Endothelial cell of umbilical vein (primary cell): ENCODE data around the gene ING2. TPM values are rescaled to one million over a fixed set of nuclear protein-coding genes. Genes with fewer than 3 reads are reported as not detected.

Experiments used
- BruUV-seq: library from RNA; stranded (reverse); fragments of 400-500 nt; replicated peaks from 2 replicates; lab custom pipeline; 2021; lab: Mats Ljungman, UMichigan
- CTCF ChIA-PET: fragments of 300-600, 350-600 bp; sonication (Branson Sonifier 250); formaldehyde crosslinking; loops from one replicate; lab custom pipeline; 2021; ENCODE audit warnings: antibody characterized with exemption, inconsistent platforms; lab: Charles Lee
- POLR2A ChIA-PET: fragments of 300-600, 350-600 bp; sonication (Branson Sonifier 250); formaldehyde crosslinking; loops from one replicate; lab custom pipeline; 2021; ENCODE audit warnings: antibody characterized with exemption, inconsistent platforms; lab: Charles Lee
- DNase-seq: peaks from one replicate; pipeline ENCODE4 v3.0.0-alpha.2; 2011; ENCODE audit warnings: low read depth, low spot score
- FAIRE-seq: peaks from 2 replicates; lab custom pipeline; 2011; peaks lifted over from hg19 to GRCh38; lab: Jason Lieb, UNC
- H2AFZ ChIP-seq: 2 replicates; pipeline ENCODE4 v1.6.0; 2012; ENCODE audit warnings: low read depth, low read length, control low read depth, inconsistent platforms
- H3K27ac ChIP-seq: 2 replicates; pipeline ENCODE4 v1.5.1; 2011; ENCODE audit warnings: low read depth, mild to moderate bottlenecking, control low read depth, low read length, moderate library complexity; ENCODE audit not compliant: insufficient read depth
- H3K27me3 ChIP-seq, 2 experiments: 2 replicates each; pipeline versions ENCODE4 v1.6.0 to v1.6.1; 2011; ENCODE audit warnings: low read length in 2 of 2, mixed read lengths in 1 of 2; ENCODE audit not compliant: control insufficient read depth in 2 of 2, insufficient read depth in 2 of 2
- H3K36me3 ChIP-seq, 2 experiments: 2 replicates in 1 of 2; 3 replicates in 1 of 2; pipeline ENCODE4 v1.5.1; 2011; ENCODE audit warnings: low read length in 2 of 2, mild to moderate bottlenecking in 1 of 2, moderate library complexity in 1 of 2; ENCODE audit not compliant: control insufficient read depth in 2 of 2, insufficient read depth in 2 of 2; ENCODE audit errors: extremely low read depth in 1 of 2
- H3K4me1 ChIP-seq: 3 replicates; pipeline ENCODE4 v1.5.1; 2011; ENCODE audit warnings: mild to moderate bottlenecking, low read length; ENCODE audit not compliant: control insufficient read depth, insufficient read depth; ENCODE audit errors: extremely low read depth
- H3K4me2 ChIP-seq: 2 replicates; pipeline ENCODE4 v1.6.1; 2011; ENCODE audit warnings: low read length, control low read depth, mixed read lengths; ENCODE audit not compliant: insufficient read depth
- H3K4me3 ChIP-seq, 3 experiments: fragments of 200-600 bp in 1 of 3; sonication (generic), shearing (Covaris generic) in 1 of 3; replicated peaks in 1 of 3; 2 replicates each; pipeline ENCODE4 v1.5.1; 2011 to 2016; ENCODE audit warnings: control low read depth in 3 of 3, low read length in 3 of 3, mild to moderate bottlenecking in 2 of 3, inconsistent platforms in 1 of 3, low read depth in 1 of 3, moderate library complexity in 1 of 3; ENCODE audit not compliant: insufficient read depth in 1 of 3
- H3K79me2 ChIP-seq: 2 replicates; pipeline ENCODE4 v1.6.0; 2012; ENCODE audit warnings: low read length, inconsistent platforms; ENCODE audit not compliant: control insufficient read depth, insufficient read depth
- H3K9ac ChIP-seq: replicated peaks from 2 replicates; pipeline ENCODE3; 2011; ENCODE audit warnings: low read length, control low read depth; ENCODE audit not compliant: insufficient read depth; ENCODE audit errors: extremely low read depth
- H3K9me1 ChIP-seq: replicated peaks from 3 replicates; pipeline ENCODE4 v1.6.0; 2011; ENCODE audit warnings: mild to moderate bottlenecking, low read length; ENCODE audit not compliant: control insufficient read depth, insufficient read depth; ENCODE audit errors: extremely low read depth
- H3K9me3 ChIP-seq: replicated peaks from 2 replicates; pipeline ENCODE4 v1.5.1; 2012; ENCODE audit warnings: low read length, inconsistent platforms; ENCODE audit not compliant: control insufficient read depth, insufficient read depth
- H4K20me1 ChIP-seq: replicated peaks from 2 replicates; pipeline ENCODE3; 2011; ENCODE audit warnings: mild to moderate bottlenecking, low read length; ENCODE audit not compliant: control insufficient read depth, insufficient read depth; ENCODE audit errors: extremely low read depth
- EZH2 ChIP-seq: IDR thresholded peaks from 2 replicates; pipeline ENCODE4 v1.6.1; 2012; ENCODE audit warnings: borderline replicate concordance, low read depth, mild to moderate bottlenecking, moderate library complexity, low read length, inconsistent platforms; ENCODE audit not compliant: severe bottlenecking
- FOS ChIP-seq: IDR thresholded peaks from 2 replicates; pipeline ENCODE4 v1.6.1; 2011; ENCODE audit warnings: mild to moderate bottlenecking, low read length, moderate library complexity, borderline replicate concordance; ENCODE audit not compliant: insufficient read depth
- GATA2 ChIP-seq: IDR thresholded peaks from 2 replicates; pipeline ENCODE4 v1.7.0; 2011; ENCODE audit warnings: low read depth, mild to moderate bottlenecking, moderate library complexity, mixed read lengths, low read length; ENCODE audit not compliant: insufficient read length, insufficient read depth
- JUN ChIP-seq: IDR thresholded peaks from 2 replicates; pipeline ENCODE4 v1.6.1; 2011; ENCODE audit warnings: borderline replicate concordance, low read depth; ENCODE audit not compliant: insufficient read length, insufficient read depth
- MAX ChIP-seq: IDR thresholded peaks from 2 replicates; pipeline ENCODE4 v1.6.1; 2011; ENCODE audit not compliant: insufficient read depth, insufficient read length
- MYC ChIP-seq: IDR thresholded peaks from one replicate; pipeline ENCODE4 v1.6.1; 2011; ENCODE audit warnings: mild to moderate bottlenecking, low read depth, low read length
- POLR2A ChIP-seq: IDR thresholded peaks from 2 replicates; pipeline ENCODE4 v1.6.1; 2012; ENCODE audit warnings: low read depth, mild to moderate bottlenecking, control low read depth, low read length
- POLR2AphosphoS5 ChIP-seq: IDR thresholded peaks from 2 replicates; pipeline ENCODE4 v1.6.1; 2012; ENCODE audit warnings: low read depth, mild to moderate bottlenecking, control low read depth, low read length, moderate library complexity; ENCODE audit not compliant: insufficient read depth
- dilution Hi-C: fragments of 300-500 bp; cut with MboI; formaldehyde crosslinking; loops from one replicate; pipeline ENCODE4 v1.15.0; 2019; ENCODE audit warnings: low sequenced_read_pairs; ENCODE audit not compliant: extremely low pct_ligation_motif_present
- intact Hi-C: fragments of 100-400 bp; cut with micrococcal nuclease; formaldehyde crosslinking; loops from one replicate; pipeline ENCODE4 v1.10.0; 2022
- polyA plus RNA-seq, 4 experiments: library from polyadenylated mRNA; depleted of rRNA in 3 of 4; stranded (reverse) in 3 of 4; unstranded in 1 of 4; fragments of >200 nt; gene quantifications; 2 replicates each; pipeline versions ENCODE4 v1.2.1 to v1.2.3, GENCODE V29; 2011 to 2012; ENCODE audit warnings: missing spikeins in 1 of 4
- total RNA-seq: library from RNA; stranded (reverse); gene quantifications from 2 replicates; pipeline ENCODE4 v1.2.3, GENCODE V29; 2021

The ING2 gene
- total and polyA plus RNA-seq, 2 donors (not counting 3 experiments of a cell fraction or from before 2014, with no cell fraction given) = 2.7 to 8.4 TPM

DNA sequence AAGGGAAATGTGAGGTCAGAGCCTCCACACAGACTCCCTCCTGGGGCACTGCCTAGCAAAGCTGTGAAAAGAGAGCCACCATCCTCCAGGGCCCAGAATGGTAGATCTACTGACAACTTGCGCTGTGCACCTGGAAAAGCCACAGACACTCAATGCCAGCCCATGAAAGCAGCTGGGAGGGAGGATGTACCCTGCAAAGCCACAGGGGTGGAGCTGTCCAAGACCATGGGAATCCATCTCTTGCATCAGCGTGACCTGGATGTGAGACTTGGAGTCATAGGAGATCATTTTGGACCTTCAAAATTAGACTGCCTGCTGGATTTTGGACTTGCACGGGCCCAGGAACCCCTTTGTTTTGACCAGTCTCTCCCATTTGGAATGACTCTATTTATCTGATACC, 37.6 kb upstream of the ING2 start:
- POLR2A ChIA-PET = no interaction called here
- DNase-seq (no peak), FAIRE-seq (no peak)
- H3K9me1 ChIP-seq = no peaks in the 10 kb centered on the region
- no TSS peak for BruUV-seq
- no peak overlapping the region for H3K9ac ChIP-seq
- H3K4me3 ChIP-seq = no peak overlapping the region
- H4K20me1 ChIP-seq = no peaks in the 10 kb centered on the region
- no peaks in the 10 kb centered on the region for H3K9me3 ChIP-seq
- H3K4me1 ChIP-seq = no peaks in the 10 kb centered on the region
- dilution Hi-C loops = no loop called here
- H3K36me3 ChIP-seq = no peaks in the 10 kb centered on the region
- TF ChIP-seq POLR2AphosphoS5 = no peak
- no peak for TF ChIP-seq EZH2
- TF ChIP-seq POLR2A = no peak
- no peaks in the 10 kb centered on the region for H3K79me2 ChIP-seq
- intact Hi-C loops = no loop called here
- no peaks in the 10 kb centered on the region for H3K27me3 ChIP-seq
- CTCF ChIA-PET = no interaction called here
- H3K4me2 ChIP-seq = no peak overlapping the region
- no peak overlapping the region for H3K27ac ChIP-seq
- H2AFZ ChIP-seq = no peak overlapping the region

DNA sequence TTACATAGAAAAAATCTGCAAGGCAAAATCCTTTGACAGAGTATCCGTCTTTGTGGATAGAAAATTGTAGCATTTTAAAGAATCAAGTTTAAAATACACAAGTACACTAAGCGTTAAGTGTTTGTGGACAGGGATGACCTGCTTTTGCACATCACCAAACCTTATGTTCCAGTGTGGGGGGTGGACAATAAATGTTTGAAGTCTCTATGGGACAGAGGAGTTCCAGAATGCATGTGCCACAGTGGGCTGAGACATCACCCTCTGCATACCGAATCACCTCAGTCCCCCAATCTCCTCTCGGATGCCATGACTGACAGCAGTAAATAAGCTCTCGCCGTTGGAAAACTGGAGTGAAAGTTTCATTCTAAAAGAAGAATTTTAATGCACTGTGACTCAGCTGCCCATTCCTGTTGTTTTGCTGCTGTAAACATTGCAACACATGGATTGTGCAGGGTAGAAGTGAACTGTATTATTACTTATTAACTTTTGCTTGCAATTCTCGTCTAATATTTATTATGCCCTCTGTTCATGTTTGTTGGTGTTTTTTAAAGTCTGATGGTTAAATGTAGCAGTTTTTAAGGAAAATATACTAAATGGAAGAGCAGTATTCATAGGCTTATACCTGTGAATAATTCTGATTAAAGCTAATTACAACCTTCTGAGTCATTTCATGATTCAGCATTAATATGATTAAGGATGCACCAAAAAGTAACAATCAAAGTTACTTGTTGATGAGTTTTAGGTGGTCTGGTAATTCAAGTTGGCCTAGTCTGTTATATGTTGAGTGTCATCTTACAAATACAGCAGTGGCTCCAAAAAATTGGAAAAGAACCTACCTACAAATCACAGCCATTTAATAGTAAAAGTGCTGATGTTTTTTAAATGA, 36.4 kb upstream of the ING2 start:
- FAIRE-seq = no peak
- H3K4me1 ChIP-seq = no peaks in the 10 kb centered on the region
- no peak overlapping the region for H3K27ac ChIP-seq
- CTCF ChIA-PET = interaction anchor here (1.2 kb wide), 1 partner anchor 223 kb away, joined by 3 read pairs; no protein-coding TSS in a partner anchor
- no peaks in the 10 kb centered on the region for H3K27me3 ChIP-seq
- DNase-seq = no peak
- no peaks in the 10 kb centered on the region for H3K9me1 ChIP-seq
- no peaks in the 10 kb centered on the region for H4K20me1 ChIP-seq
- dilution Hi-C loops = no loop called here
- no peaks in the 10 kb centered on the region for H3K79me2 ChIP-seq
- intact Hi-C loops = no loop called here
- H2AFZ ChIP-seq = no peak overlapping the region
- no TSS peak for BruUV-seq
- H3K36me3 ChIP-seq = no peaks in the 10 kb centered on the region
- TF ChIP-seq GATA2 (no peak), MAX (no peak), MYC (no peak), EZH2 (no peak), JUN (no peak), FOS (no peak)
- POLR2A ChIA-PET = no interaction called here
- no peak overlapping the region for H3K4me2 ChIP-seq
- no peak overlapping the region for H3K4me3 ChIP-seq
- H3K9me3 ChIP-seq = no peaks in the 10 kb centered on the region
- no peak overlapping the region for H3K9ac ChIP-seq
